Nephron (organoid): ENCODE data around the gene CAB39.

ENCODE experiments used
- H3K27ac Mint-ChIP-seq, 3 experiments: 2 replicates each; pipeline ENCODE4 v1.8.0; 2020; ENCODE audit warnings: mixed read lengths in 3 of 3, mild to moderate bottlenecking in 2 of 3, moderate library complexity in 1 of 3
- H3K27me3 Mint-ChIP-seq: 2 replicates; pipeline ENCODE4 v1.8.0; 2021; ENCODE audit warnings: low read depth, mild to moderate bottlenecking, moderate library complexity, mixed read lengths
- H3K36me3 Mint-ChIP-seq: 2 replicates; pipeline ENCODE4 v1.8.0; 2020; ENCODE audit warnings: low read depth, mixed read lengths
- H3K4me1 Mint-ChIP-seq: 2 replicates; pipeline ENCODE4 v1.8.0; 2020; ENCODE audit warnings: mixed read lengths
- H3K4me3 Mint-ChIP-seq, 3 experiments: 2 replicates each; pipeline ENCODE4 v1.8.0; 2020; ENCODE audit warnings: mild to moderate bottlenecking in 3 of 3, mixed read lengths in 3 of 3, moderate library complexity in 2 of 3
- H3K9me3 Mint-ChIP-seq: 2 replicates; pipeline ENCODE4 v1.8.0; 2020; ENCODE audit warnings: mixed read lengths
- CTCF ChIP-seq, 3 experiments: fragments of 200-600 bp; sonication (generic); IDR thresholded peaks; one replicate each; pipeline ENCODE4 v1.5.0; 2021; ENCODE audit warnings: antibody characterized with exemption in 3 of 3; ENCODE audit not compliant: unreplicated experiment in 3 of 3

CAB39 gene

GRCh38 chr2:230774348-230774951 is 61.8 kb downstream of the CAB39 start:
- peak overlapping the region in 1 of 3 experiments; percentile 69 for H3K27ac Mint-ChIP-seq
- TF ChIP-seq CTCF (IDR thresholded peaks at IDR 0.05; ENCODE audit: unreplicated experiment in 3 of 3), result no peak
- H3K9me3 Mint-ChIP-seq, result no peaks in the 10 kb centered on the region
- peaks cover 16% of the 10 kb centered on the region for H3K4me1 Mint-ChIP-seq
- H3K36me3 Mint-ChIP-seq, result peaks cover 54% of the 10 kb centered on the region
- no peaks in the 10 kb centered on the region for H3K27me3 Mint-ChIP-seq
- H3K4me3 Mint-ChIP-seq, result no peak overlapping the region

- H3K4me1 Mint-ChIP-seq, result peaks cover 19% of the 10 kb centered on the region
- TF ChIP-seq CTCF (IDR thresholded peaks at IDR 0.05; ENCODE audit: unreplicated experiment in 3 of 3), result no peak
- H3K4me3 Mint-ChIP-seq, result no peak overlapping the region
- no peaks in the 10 kb centered on the region for H3K27me3 Mint-ChIP-seq
- H3K36me3 Mint-ChIP-seq, result peaks cover 57% of the 10 kb centered on the region
- no peaks in the 10 kb centered on the region for H3K9me3 Mint-ChIP-seq
- H3K27ac Mint-ChIP-seq, result no peak overlapping the region
Measured at GRCh38 chr2:230775737-230776136, 63.1 kb downstream of the CAB39 start.

GRCh38 chr2:230777721-230778120 is 65.1 kb downstream of the CAB39 start:
- Mint-ChIP-seq H3K36me3 (peaks cover 55% of the 10 kb centered on the region), H3K4me1 (peaks cover 28% of the 10 kb centered on the region), H3K4me3 (no peak overlapping the region), H3K9me3 (no peaks in the 10 kb centered on the region), H3K27ac (peak overlapping the region in 2 of 3 experiments; percentile 7 to 35), H3K27me3 (no peaks in the 10 kb centered on the region)
- TF ChIP-seq CTCF (IDR thresholded peaks at IDR 0.05; ENCODE audit: unreplicated experiment in 3 of 3), result no peak

GRCh38 chr2:230778350-230779063 is 65.9 kb downstream of the CAB39 start:
- H3K4me1 Mint-ChIP-seq, result peaks cover 28% of the 10 kb centered on the region
- no peak for TF ChIP-seq CTCF (IDR thresholded peaks at IDR 0.05; ENCODE audit: unreplicated experiment in 3 of 3)
- H3K27me3 Mint-ChIP-seq, result no peaks in the 10 kb centered on the region
- H3K9me3 Mint-ChIP-seq, result no peaks in the 10 kb centered on the region
- peaks cover 53% of the 10 kb centered on the region for H3K36me3 Mint-ChIP-seq
- H3K27ac Mint-ChIP-seq, result peak overlapping the region in 2 of 3 experiments; percentile 7 to 35
- no peak overlapping the region for H3K4me3 Mint-ChIP-seq

GRCh38 chr2:230779126-230779525 is 66.5 kb downstream of the CAB39 start:
- Mint-ChIP-seq H3K27me3 (no peaks in the 10 kb centered on the region), H3K4me1 (peaks cover 28% of the 10 kb centered on the region), H3K9me3 (peaks cover 4% of the 10 kb centered on the region), H3K27ac (peak overlapping the region in 1 of 3 experiments; percentile 45), H3K36me3 (peaks cover 52% of the 10 kb centered on the region), H3K4me3 (no peak overlapping the region)
- no peak for TF ChIP-seq CTCF (IDR thresholded peaks at IDR 0.05; ENCODE audit: unreplicated experiment in 3 of 3)
